Muscle of leg (tissue), 11 donors: Measurements from ENCODE around the gene STARD8. TPM values are rescaled to one million over a fixed set of nuclear protein-coding genes. Genes with fewer than 3 reads are reported as not detected.

Experiments used
- DNase-seq: peaks from one replicate; pipeline ENCODE4 v3.0.0; 2013
- H3K27ac ChIP-seq: one replicate; pipeline ENCODE4 v1.5.1; 2013; ENCODE audit warnings: mild to moderate bottlenecking, low read length, control low read depth
- H3K27me3 ChIP-seq: one replicate; pipeline ENCODE4 v1.6.1; 2013; ENCODE audit warnings: low read length; ENCODE audit not compliant: control insufficient read depth, insufficient read depth
- H3K36me3 ChIP-seq: one replicate; pipeline ENCODE4 v1.6.1; 2013; ENCODE audit warnings: low read length; ENCODE audit not compliant: control insufficient read depth, insufficient read depth
- H3K4me1 ChIP-seq: one replicate; pipeline ENCODE4 v1.6.1; 2013; ENCODE audit warnings: low read length; ENCODE audit not compliant: control insufficient read depth, insufficient read depth
- H3K4me3 ChIP-seq: one replicate; pipeline ENCODE4 v1.5.1; 2013; ENCODE audit warnings: low read length, control low read depth
- H3K9me3 ChIP-seq: replicated peaks from 2 replicates; pipeline ENCODE4 v1.6.1; 2013; ENCODE audit warnings: low read depth, low read length; ENCODE audit not compliant: control insufficient read depth
- WGBS: methylation state at CpG from one replicate; pipeline ENCODE4 v1.1.5; 2013; ENCODE audit warnings: missing lambda C conversion rate; ENCODE audit not compliant: insufficient coverage; 5-methylcytosine and 5-hydroxymethylcytosine counted together
- polyA plus RNA-seq, 8 donors: library from polyadenylated mRNA; unstranded; fragments of 120-200 nt; gene quantifications; one replicate each; pipeline versions ENCODE4 v1.2.1 to v1.2.3, GENCODE V29; 2013; ENCODE audit warnings: inconsistent platforms in 1 of 8, low replicate concordance in 1 of 8; ENCODE audit not compliant: insufficient read length in 8 of 8, insufficient read depth in 1 of 8
- total RNA-seq: library from RNA; stranded (reverse); fragments of 120-200 nt; gene quantifications from one replicate; pipeline ENCODE4 v1.2.4, GENCODE V29; 2013

The STARD8 gene
- total and polyA plus RNA-seq, 9 donors: 13.1 to 20.2 (median 16.9) TPM

DNA sequence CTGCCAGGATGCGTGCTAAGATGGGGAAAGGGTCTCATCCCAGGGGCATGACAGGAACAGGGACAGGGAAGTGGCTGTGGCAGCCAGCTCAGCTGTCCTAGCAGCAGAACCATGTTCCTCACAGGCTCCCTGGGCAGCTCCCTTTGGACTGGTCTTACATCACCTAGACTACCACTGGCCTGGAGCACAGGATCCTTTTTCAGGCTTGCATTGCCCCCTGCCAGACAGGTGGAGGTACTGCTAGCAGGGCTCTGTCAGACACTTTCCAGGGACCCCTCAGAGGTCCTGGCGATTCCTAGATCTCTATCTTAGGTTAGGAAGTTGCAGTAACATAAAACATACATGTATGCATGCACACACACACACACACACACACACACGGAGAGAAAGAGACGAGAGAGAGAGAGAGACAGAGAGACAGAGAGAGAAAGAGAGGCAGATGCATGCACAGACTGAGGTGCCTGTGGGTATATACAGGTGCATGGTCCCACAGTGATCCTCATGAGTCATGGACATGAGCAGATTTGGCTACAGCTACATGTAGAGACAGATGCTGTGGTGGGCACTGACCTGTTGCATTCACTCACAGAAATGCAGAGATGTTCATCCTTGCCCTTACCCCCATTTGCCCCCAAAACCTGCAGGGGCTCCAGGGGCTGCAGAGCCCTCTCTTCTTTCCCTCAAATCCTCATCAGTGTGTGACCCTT lies 63.6 kb downstream of the STARD8 start:
- Histone ChIP-seq H3K4me1 (peaks cover 20% of the 10 kb centered on the region), H3K9me3 (no peaks in the 10 kb centered on the region), H3K4me3 (no peak overlapping the region), H3K27me3 (peaks cover 30% of the 10 kb centered on the region), H3K27ac (no peak overlapping the region), H3K36me3 (peaks cover 18% of the 10 kb centered on the region)
- 14% methylated on average over 1 of the region's 4 CpGs for WGBS
- DNase-seq: peak; percentile 39

DNA sequence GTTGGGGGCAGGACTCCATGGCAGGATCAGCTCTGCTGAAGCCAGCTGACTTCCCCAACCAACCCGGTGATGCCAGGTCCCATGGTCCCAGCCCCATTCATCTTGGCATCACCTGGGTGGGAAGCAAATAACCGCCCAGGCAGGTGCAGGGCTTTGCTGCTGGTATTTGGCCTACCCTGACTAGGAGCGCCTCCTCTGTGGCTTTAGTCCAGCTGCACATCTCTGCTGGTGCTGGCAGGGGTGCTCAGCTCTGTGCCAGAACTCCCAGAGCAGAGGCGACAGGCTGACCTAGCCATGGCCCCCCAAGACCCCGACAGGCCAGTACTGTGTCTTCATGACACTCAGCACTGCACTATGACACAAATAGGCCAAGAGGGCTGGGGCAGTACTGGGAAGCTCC lies 64.4 kb downstream of the STARD8 start:
- H3K27ac ChIP-seq: no peak overlapping the region
- DNase-seq: no peak

GRCh38 chrX:68714856-68715255 lies 67.4 kb downstream of the STARD8 start:
- no peak for DNase-seq
- Histone ChIP-seq H3K9me3 (no peaks in the 10 kb centered on the region), H3K36me3 (peaks cover 24% of the 10 kb centered on the region), H3K4me3 (no peak overlapping the region), H3K27ac (no peak overlapping the region), H3K4me1 (no peaks in the 10 kb centered on the region), H3K27me3 (peaks cover 28% of the 10 kb centered on the region)
- 25% methylated on average over 1 of the region's 3 CpGs for WGBS

More for the DNA sequence above, 64.4 kb downstream of the STARD8 start:
- WGBS: 42% methylated on average over 4 of the region's 5 CpGs
- H3K9me3 ChIP-seq: no peaks in the 10 kb centered on the region
- H3K4me1 ChIP-seq: peaks cover 12% of the 10 kb centered on the region
- peaks cover 22% of the 10 kb centered on the region for H3K36me3 ChIP-seq
- H3K27me3 ChIP-seq: peaks cover 24% of the 10 kb centered on the region
- H3K4me3 ChIP-seq: no peak overlapping the region

DNA sequence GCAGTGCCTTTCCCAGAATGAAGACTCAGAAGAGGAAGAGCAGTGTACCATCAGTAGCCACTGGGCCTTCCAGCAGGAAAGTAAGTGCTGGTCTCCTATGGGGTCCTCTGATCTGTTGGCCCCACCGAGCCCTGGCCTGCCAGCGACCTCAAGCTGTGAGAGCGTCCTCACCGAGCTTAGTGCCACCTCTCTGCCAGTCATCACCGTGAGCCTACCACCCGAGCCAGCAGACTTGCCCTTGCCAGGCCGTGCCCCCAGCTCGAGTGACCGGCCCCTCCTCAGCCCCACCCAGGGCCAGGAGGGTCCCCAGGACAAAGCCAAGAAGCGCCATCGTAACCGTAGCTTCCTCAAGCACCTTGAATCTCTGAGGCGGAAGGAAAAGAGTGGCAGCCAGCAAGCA lies 69.7 kb downstream of the STARD8 start:
- 81% methylated on average over 13 of the region's 13 CpGs for WGBS
- H3K4me3 ChIP-seq: no peak overlapping the region
- no peaks in the 10 kb centered on the region for H3K4me1 ChIP-seq
- H3K27me3 ChIP-seq: peaks cover 39% of the 10 kb centered on the region
- no peak overlapping the region for H3K27ac ChIP-seq
- H3K36me3 ChIP-seq: peaks cover 42% of the 10 kb centered on the region
- H3K9me3 ChIP-seq: no peaks in the 10 kb centered on the region
- no peak for DNase-seq

- no peaks in the 10 kb centered on the region for H3K4me1 ChIP-seq
- peaks cover 47% of the 10 kb centered on the region for H3K36me3 ChIP-seq
- no peaks in the 10 kb centered on the region for H3K9me3 ChIP-seq
- H3K4me3 ChIP-seq: no peak overlapping the region
- H3K27me3 ChIP-seq: peaks cover 44% of the 10 kb centered on the region
- no peak for DNase-seq
- 84% methylated on average over 19 of the region's 24 CpGs for WGBS
- no peak overlapping the region for H3K27ac ChIP-seq
Measured at GRCh38 chrX:68717663-68718442, 70.4 kb downstream of the STARD8 start.

- WGBS: 73% methylated on average over 10 of the region's 10 CpGs
- Histone ChIP-seq H3K4me3 (no peak overlapping the region), H3K27me3 (peaks cover 45% of the 10 kb centered on the region), H3K27ac (no peak overlapping the region), H3K9me3 (no peaks in the 10 kb centered on the region), H3K4me1 (no peaks in the 10 kb centered on the region), H3K36me3 (peaks cover 53% of the 10 kb centered on the region)
- DNase-seq: no peak
Measured at GRCh38 chrX:68718443-68718820, 71.0 kb downstream of the STARD8 start.

DNA sequence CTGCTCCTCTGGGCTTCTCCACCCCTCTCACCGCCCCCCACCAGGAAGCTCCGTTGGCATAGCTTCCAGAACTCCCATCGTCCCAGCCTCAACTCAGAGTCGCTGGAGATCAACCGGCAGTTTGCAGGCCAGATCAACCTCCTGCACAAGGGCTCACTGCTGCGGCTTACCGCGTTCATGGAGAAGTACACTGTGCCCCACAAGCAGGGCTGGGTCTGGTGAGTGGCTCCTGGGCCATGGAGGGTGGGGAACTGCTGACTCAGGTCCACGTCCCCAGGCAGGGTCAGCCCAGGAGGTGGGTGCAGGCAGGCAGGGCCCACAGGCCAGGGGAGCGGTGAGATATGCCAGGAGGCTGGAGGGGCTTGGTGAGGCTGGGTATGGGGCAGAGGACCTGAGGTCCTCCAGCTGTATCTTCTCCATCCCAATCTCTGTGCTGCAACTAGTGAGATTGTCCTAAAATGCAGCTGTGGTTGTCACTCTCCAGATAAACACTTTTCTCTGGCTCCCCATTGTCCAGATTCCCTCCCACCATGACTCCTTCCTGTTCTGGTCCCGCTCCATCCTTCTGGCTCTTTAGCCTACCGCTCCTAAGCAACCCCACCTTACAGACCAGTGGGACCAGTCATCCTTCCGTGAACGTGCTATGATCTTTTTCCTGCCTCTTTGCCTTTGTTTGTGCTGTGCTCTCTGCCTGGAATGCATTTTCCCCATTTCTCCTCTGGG lies 71.9 kb downstream of the STARD8 start:
- Histone ChIP-seq H3K4me1 (no peaks in the 10 kb centered on the region), H3K27ac (no peak overlapping the region), H3K9me3 (no peaks in the 10 kb centered on the region), H3K27me3 (peaks cover 48% of the 10 kb centered on the region), H3K36me3 (peaks cover 54% of the 10 kb centered on the region), H3K4me3 (no peak overlapping the region)
- DNase-seq: no peak
- whole genome bisulfite sequencing: 76% methylated on average over 13 of the region's 14 CpGs

- Histone ChIP-seq H3K27me3 (peaks cover 45% of the 10 kb centered on the region), H3K36me3 (peaks cover 49% of the 10 kb centered on the region), H3K27ac (no peak overlapping the region), H3K4me1 (no peaks in the 10 kb centered on the region), H3K4me3 (no peak overlapping the region), H3K9me3 (no peaks in the 10 kb centered on the region)
- whole genome bisulfite sequencing: 83% methylated on average over 11 of the region's 11 CpGs
- no peak for DNase-seq
Measured at GRCh38 chrX:68719904-68720614, 72.6 kb downstream of the STARD8 start.

- Histone ChIP-seq H3K4me1 (no peaks in the 10 kb centered on the region), H3K27ac (no peak overlapping the region), H3K9me3 (no peaks in the 10 kb centered on the region), H3K27me3 (peaks cover 45% of the 10 kb centered on the region), H3K36me3 (peaks cover 45% of the 10 kb centered on the region), H3K4me3 (no peak overlapping the region)
- no peak for DNase-seq
- WGBS: 89% methylated on average over 7 of the region's 9 CpGs
Measured at GRCh38 chrX:68720851-68721250, 73.4 kb downstream of the STARD8 start.
